ENCODE results near the gene OTOR.

Gene OTOR

GRCh38 chr20:16748308-16748900 lies at the start of gene OTOR:
TSS of gene OTOR (plus strand) at chr20:16748358. CDS start at chr20:16748402, 44 bp downstream.
- DNase-seq (ENCODE audit: low read depth): no peak

GRCh38 chr20:16699293-16699692 lies 48.9 kb upstream of the OTOR start:
- DNase-seq (ENCODE audit: low read depth): no peak

- DNase-seq (ENCODE audit: low read depth): no peak
Measured at GRCh38 chr20:16701296-16701695, 46.9 kb upstream of the OTOR start.

- no peak for DNase-seq (ENCODE audit: low read depth)
Measured at GRCh38 chr20:16703570-16703969, 44.6 kb upstream of the OTOR start.

- no peak for DNase-seq (ENCODE audit: low read depth)
Measured at GRCh38 chr20:16707674-16708073, 40.5 kb upstream of the OTOR start.

- DNase-seq (ENCODE audit: low read depth): no peak
Measured at GRCh38 chr20:16708602-16709001, 39.6 kb upstream of the OTOR start.

- DNase-seq (ENCODE audit: low read depth): no peak
Measured at GRCh38 chr20:16709017-16709416, 39.1 kb upstream of the OTOR start.

- DNase-seq (ENCODE audit: low read depth): no peak
Measured at GRCh38 chr20:16710781-16711180, 37.4 kb upstream of the OTOR start.

GRCh38 chr20:16711661-16712258 lies 36.4 kb upstream of the OTOR start:
- DNase-seq (ENCODE audit: low read depth): no peak

- DNase-seq (ENCODE audit: low read depth): no peak
Measured at GRCh38 chr20:16712511-16712947, 35.6 kb upstream of the OTOR start.

GRCh38 chr20:16713066-16713465 lies 35.1 kb upstream of the OTOR start:
- DNase-seq (ENCODE audit: low read depth): no peak

GRCh38 chr20:16714242-16714641 lies 33.9 kb upstream of the OTOR start:
- DNase-seq (ENCODE audit: low read depth): no peak

- DNase-seq (ENCODE audit: low read depth): no peak
Measured at GRCh38 chr20:16714751-16715150, 33.4 kb upstream of the OTOR start.

GRCh38 chr20:16719421-16719820 lies 28.7 kb upstream of the OTOR start:
- DNase-seq (ENCODE audit: low read depth): no peak

GRCh38 chr20:16729080-16729479 lies 19.1 kb upstream of the OTOR start:
- no peak for DNase-seq (ENCODE audit: low read depth)

GRCh38 chr20:16729565-16730460 lies 18.3 kb upstream of the OTOR start, which contains the start of gene SNRPB2:
TSS of gene SNRPB2 (plus strand) at chr20:16730026. CDS start at chr20:16731703, 1,677 bp downstream.
- DNase-seq (ENCODE audit: low read depth): peak; percentile 96

- DNase-seq (ENCODE audit: low read depth): no peak
Measured at GRCh38 chr20:16732506-16733152, 15.5 kb upstream of the OTOR start.

GRCh38 chr20:16740365-16741072 lies 7.6 kb upstream of the OTOR start:
- no peak for DNase-seq (ENCODE audit: low read depth)

- peak; percentile 34 for DNase-seq (ENCODE audit: low read depth)
Measured at GRCh38 chr20:16744178-16744807, 3.9 kb upstream of the OTOR start.

GRCh38 chr20:16745204-16745603 lies 3.0 kb upstream of the OTOR start:
- no peak for DNase-seq (ENCODE audit: low read depth)

GRCh38 chr20:16747291-16747811 lies 807 bp upstream of the OTOR start:
- no peak for DNase-seq (ENCODE audit: low read depth)
